Transverse colon (tissue), 4 donors: Measurements from ENCODE around the gene TMUB1. TPM values are rescaled to one million over a fixed set of nuclear protein-coding genes. Genes with fewer than 3 reads are reported as not detected.

Experiments
- DNase-seq: peaks from one replicate; pipeline ENCODE4 v3.0.0-alpha.2; 2019
- H3K27ac ChIP-seq, 4 donors: fragments of 200-600 bp; sonication (generic); 2 replicates each; pipeline ENCODE4 v1.5.1; 2016 to 2018; ENCODE audit warnings: inconsistent platforms in 4 of 4
- H3K27me3 ChIP-seq: fragments of 200-600 bp; sonication (generic); 2 replicates; pipeline ENCODE4 v1.5.1; 2017; ENCODE audit warnings: inconsistent platforms
- H3K36me3 ChIP-seq, 4 donors: fragments of 200-600 bp; sonication (generic); 2 replicates each; pipeline ENCODE4 v1.5.1; 2017 to 2019; ENCODE audit warnings: inconsistent platforms in 4 of 4
- H3K4me1 ChIP-seq, 4 donors: fragments of 200-600 bp; sonication (generic); 2 replicates each; pipeline ENCODE4 v1.5.1; 2017 to 2020; ENCODE audit warnings: inconsistent platforms in 4 of 4
- H3K4me3 ChIP-seq, 4 donors: fragments of 200-600 bp; sonication (generic); 1 replicate in 1 of 4; 2 replicates in 3 of 4; pipeline versions ENCODE4 v1.5.1 to v1.6.1; 2017 to 2019; ENCODE audit warnings: inconsistent platforms in 4 of 4
- H3K9me3 ChIP-seq, 2 donors: fragments of 200-600 bp; sonication (generic); 2 replicates each; pipeline ENCODE4 v1.5.1; 2017 to 2019; ENCODE audit warnings: inconsistent platforms in 2 of 2
- EP300 ChIP-seq: sonication (generic); formaldehyde crosslinking; IDR thresholded peaks from one replicate; pipeline ENCODE4 v1.6.1; 2017; ENCODE audit warnings: antibody characterized with exemption, low read depth
- POLR2A ChIP-seq: fragments of 450-650 bp; IDR thresholded peaks from one replicate; pipeline ENCODE4 v1.6.1; 2016; ENCODE audit warnings: antibody characterized with exemption, mild to moderate bottlenecking, moderate library complexity
- POLR2AphosphoS5 ChIP-seq, 3 donors: sonication (generic); formaldehyde crosslinking; IDR thresholded peaks; one replicate each; pipeline ENCODE4 v1.6.1; 2016; ENCODE audit warnings: antibody characterized with exemption in 3 of 3
- WGBS, 2 donors: methylation state at CpG; one replicate each; pipeline ENCODE4 v1.1.5; 2018; ENCODE audit warnings: low coverage in 1 of 2; 5-methylcytosine and 5-hydroxymethylcytosine counted together
- in situ Hi-C, 4 donors: fragments of 200-750 bp; cut with MboI; loops; one replicate each; pipeline versions ENCODE4 v1.15.0 to v1.15.1; 2017; ENCODE audit warnings: low sequenced_read_pairs in 3 of 4, low pct_ligation_motif_present in 1 of 4, low pct_unique_long_range_greater_than_20kb in 1 of 4
- intact Hi-C: fragments of 100-400 bp; cut with DNase I; formaldehyde crosslinking; loops from one replicate; pipeline ENCODE4 v1.15.1; 2023; ENCODE audit warnings: low total_unique reads
- total RNA-seq, 4 donors: library from RNA; depleted of rRNA; stranded (reverse); fragments of >200 nt; gene quantifications; one replicate each; pipeline ENCODE4 v1.1.0, GENCODE V29; 2016
- TF ChIP-seq, protein P1 (sequence below), 5 experiments: fragments of 200-600 bp in 3 of 5; fragments of 450-650 bp in 2 of 5; sonication (generic) in 3 of 5; IDR thresholded peaks; 1 replicate in 2 of 5; 2 replicates in 3 of 5; pipeline ENCODE4 v1.5.1; 2016 to 2017; ENCODE audit warnings: antibody characterized with exemption in 5 of 5, inconsistent platforms in 3 of 5, mild to moderate bottlenecking in 2 of 5, moderate library complexity in 1 of 5

TMUB1 gene
- total RNA-seq, 4 donors from 2014 or later: 67.5 to 105 (median 85.9) TPM

DNA sequence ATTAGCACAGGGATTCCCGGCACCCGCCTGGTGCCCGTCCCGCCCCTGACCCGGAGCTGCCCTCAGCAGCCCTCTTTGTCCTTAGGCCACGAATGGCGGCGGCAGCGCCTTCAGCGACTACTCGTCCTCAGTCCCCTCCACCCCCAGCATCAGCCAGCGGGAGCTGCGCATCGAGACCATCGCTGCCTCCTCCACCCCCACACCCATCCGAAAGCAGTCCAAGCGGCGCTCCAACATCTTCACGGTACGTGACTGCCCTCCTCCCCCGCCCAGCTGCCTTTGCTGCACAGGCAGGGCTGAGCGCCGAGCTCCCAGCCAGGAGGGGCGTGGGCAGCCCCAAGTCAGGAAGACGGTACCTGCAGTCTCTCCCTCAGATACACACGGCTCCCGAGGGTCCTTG is 36.6 kb upstream of the TMUB1 start:
- no peak overlapping the region for H3K4me3 ChIP-seq
- WGBS, 2 donors: 91% methylated on average over 27 of the region's 27 CpGs; no CpG with 5 or more reads in 1 of the 2 donors
- no peaks in the 10 kb centered on the region for H3K27me3 ChIP-seq
- DNase-seq: no peak
- no peaks in the 10 kb centered on the region for H3K9me3 ChIP-seq
- intact Hi-C loops: loop anchor here (5.0 to 10.0 kb wide), 2 partner anchors 47 to 185 kb away; partner anchors contain the start of gene GBX1
- peaks cover 0 to 15% (median 4%) of the 10 kb centered on the region in 4 donors for H3K36me3 ChIP-seq
- H3K4me1 ChIP-seq: peaks cover 7 to 13% (median 11%) of the 10 kb centered on the region in 4 donors
- TF ChIP-seq EP300: no peak
- no peak for TF ChIP-seq POLR2AphosphoS5 (IDR thresholded peaks at IDR 0.05)
- no peak for TF ChIP-seq POLR2A
- TF ChIP-seq, protein P1, sequence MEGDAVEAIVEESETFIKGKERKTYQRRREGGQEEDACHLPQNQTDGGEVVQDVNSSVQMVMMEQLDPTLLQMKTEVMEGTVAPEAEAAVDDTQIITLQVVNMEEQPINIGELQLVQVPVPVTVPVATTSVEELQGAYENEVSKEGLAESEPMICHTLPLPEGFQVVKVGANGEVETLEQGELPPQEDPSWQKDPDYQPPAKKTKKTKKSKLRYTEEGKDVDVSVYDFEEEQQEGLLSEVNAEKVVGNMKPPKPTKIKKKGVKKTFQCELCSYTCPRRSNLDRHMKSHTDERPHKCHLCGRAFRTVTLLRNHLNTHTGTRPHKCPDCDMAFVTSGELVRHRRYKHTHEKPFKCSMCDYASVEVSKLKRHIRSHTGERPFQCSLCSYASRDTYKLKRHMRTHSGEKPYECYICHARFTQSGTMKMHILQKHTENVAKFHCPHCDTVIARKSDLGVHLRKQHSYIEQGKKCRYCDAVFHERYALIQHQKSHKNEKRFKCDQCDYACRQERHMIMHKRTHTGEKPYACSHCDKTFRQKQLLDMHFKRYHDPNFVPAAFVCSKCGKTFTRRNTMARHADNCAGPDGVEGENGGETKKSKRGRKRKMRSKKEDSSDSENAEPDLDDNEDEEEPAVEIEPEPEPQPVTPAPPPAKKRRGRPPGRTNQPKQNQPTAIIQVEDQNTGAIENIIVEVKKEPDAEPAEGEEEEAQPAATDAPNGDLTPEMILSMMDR (IDR thresholded peaks at IDR 0.05): no peak
- no peak overlapping the region for H3K27ac ChIP-seq
- in situ Hi-C loops: loop anchor here in 1 of 4 donors (10.0 kb wide), 1 partner anchor 55 kb away; no protein-coding TSS in a partner anchor

DNA sequence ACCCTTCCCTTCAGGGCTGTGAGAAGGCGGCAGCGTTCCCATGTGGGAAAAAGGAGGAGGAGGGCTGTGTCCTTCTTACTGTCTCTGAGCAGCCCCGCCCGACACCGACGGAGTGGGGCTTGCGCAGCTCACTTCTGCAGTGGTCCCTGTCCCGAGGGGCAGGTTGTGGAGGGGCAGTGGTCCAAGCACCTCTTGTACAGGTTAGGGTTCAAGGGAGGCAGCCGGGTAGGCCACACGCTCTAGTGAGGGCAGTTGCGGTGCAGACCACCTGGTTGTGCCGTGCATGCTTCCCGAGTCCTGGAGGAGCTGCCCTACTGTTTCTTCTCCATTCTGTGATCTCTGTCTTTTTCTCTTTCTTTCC is 35.7 kb upstream of the TMUB1 start:
- in situ Hi-C loops (no loop called here), intact Hi-C loops (no loop called here)
- peaks cover 11 to 16% (median 14%) of the 10 kb centered on the region in 4 donors for H3K4me1 ChIP-seq
- no peaks in the 10 kb centered on the region for H3K9me3 ChIP-seq
- TF ChIP-seq POLR2A (no peak), EP300 (no peak), POLR2AphosphoS5 (IDR thresholded peaks at IDR 0.05) (no peak)
- TF ChIP-seq, protein P1 (IDR thresholded peaks at IDR 0.05): no peak
- H3K27ac ChIP-seq: no peak overlapping the region
- no peaks in the 10 kb centered on the region for H3K27me3 ChIP-seq
- DNase-seq: no peak
- WGBS, 2 donors: 92% methylated on average over 13 of the region's 13 CpGs; no CpG with 5 or more reads in 1 of the 2 donors
- H3K4me3 ChIP-seq: no peak overlapping the region
- peaks cover 0 to 15% (median 4%) of the 10 kb centered on the region in 4 donors for H3K36me3 ChIP-seq

DNA sequence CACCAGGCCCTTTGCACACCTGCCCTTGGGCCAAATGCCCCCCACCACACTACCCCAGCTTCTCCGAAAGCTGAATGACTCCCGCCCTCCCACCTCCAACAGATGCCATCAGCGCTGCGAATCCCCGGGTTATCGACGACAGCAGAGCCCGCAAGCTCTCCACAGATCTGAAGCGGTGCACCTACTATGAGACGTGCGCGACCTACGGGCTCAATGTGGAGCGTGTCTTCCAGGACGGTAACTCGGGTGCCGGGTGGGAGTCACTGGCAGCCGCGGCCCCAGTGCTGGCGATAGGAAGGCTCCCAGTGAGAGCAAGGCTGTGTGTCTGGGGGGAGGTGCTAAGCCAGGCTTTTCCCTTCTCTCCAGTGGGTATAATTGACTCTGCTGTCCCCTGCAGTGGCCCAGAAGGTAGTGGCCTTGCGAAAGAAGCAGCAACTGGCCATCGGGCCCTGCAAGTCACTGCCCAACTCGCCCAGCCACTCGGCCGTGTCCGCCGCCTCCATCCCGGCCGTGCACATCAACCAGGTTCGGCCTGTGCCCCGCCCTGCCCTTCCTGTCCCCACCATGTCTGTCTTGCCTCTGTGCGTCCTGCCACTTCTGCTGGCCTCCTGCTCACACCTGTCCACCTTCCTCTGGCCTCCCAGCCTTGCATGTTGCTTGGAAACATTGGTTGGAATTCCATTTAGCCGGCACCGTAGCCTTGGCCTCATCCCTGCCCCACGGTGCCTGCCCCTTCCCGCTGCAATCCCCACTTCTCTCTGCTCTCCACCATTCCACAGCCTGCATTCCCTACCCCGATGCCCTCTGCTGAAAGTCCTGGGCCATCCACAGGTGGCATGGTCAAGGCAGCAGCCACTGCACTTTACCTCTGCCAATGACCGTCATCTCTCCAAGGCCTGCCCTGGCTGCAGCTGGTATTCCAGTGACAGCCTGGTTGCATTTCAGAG is 35.1 kb upstream of the TMUB1 start:
- no peak overlapping the region for H3K4me3 ChIP-seq
- peaks cover 15 to 22% (median 21%) of the 10 kb centered on the region in 4 donors for H3K4me1 ChIP-seq
- H3K9me3 ChIP-seq: no peaks in the 10 kb centered on the region
- no peak for TF ChIP-seq POLR2AphosphoS5 (IDR thresholded peaks at IDR 0.05)
- TF ChIP-seq, protein P1 (IDR thresholded peaks at IDR 0.05): no peak
- TF ChIP-seq POLR2A: no peak
- TF ChIP-seq EP300: no peak
- WGBS, 2 donors: 89 to 96% methylated on average over 5 to 38 of the region's 38 CpGs
- H3K27me3 ChIP-seq: no peaks in the 10 kb centered on the region
- no peak for DNase-seq
- no peak overlapping the region for H3K27ac ChIP-seq
- H3K36me3 ChIP-seq: peaks cover 0 to 15% (median 4%) of the 10 kb centered on the region in 4 donors
- intact Hi-C loops (no loop called here), in situ Hi-C loops (no loop called here)

DNA sequence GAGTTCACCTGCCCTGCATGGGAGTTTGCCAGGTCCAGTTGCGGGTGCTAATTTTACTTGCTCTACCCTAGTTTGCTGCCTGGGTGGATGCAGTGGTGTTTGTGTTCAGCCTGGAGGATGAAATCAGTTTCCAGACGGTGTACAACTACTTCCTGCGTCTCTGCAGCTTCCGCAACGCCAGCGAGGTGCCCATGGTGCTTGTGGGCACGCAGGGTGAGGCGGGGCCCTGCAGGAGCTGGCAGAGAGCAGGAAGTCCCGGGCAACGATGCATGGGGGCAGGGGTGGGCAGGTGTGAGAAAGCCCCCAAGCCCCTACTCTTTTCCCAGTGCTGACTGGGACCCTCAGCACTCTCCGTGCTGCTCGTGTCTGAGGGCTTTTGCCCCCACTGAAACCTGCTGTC is 34.3 kb upstream of the TMUB1 start:
- peaks cover 15 to 26% (median 22%) of the 10 kb centered on the region in 4 donors for H3K4me1 ChIP-seq
- TF ChIP-seq, protein P1 (IDR thresholded peaks at IDR 0.05): no peak
- no peak for TF ChIP-seq POLR2AphosphoS5 (IDR thresholded peaks at IDR 0.05)
- no peak for TF ChIP-seq POLR2A
- TF ChIP-seq EP300: no peak
- in situ Hi-C loops (no loop called here), intact Hi-C loops (no loop called here)
- no peaks in the 10 kb centered on the region for H3K9me3 ChIP-seq
- H3K4me3 ChIP-seq: no peak overlapping the region
- H3K36me3 ChIP-seq: peaks cover 0 to 15% (median 4%) of the 10 kb centered on the region in 4 donors
- WGBS, 2 donors: 85% methylated on average over 11 of the region's 12 CpGs; no CpG with 5 or more reads in 1 of the 2 donors
- H3K27me3 ChIP-seq: no peaks in the 10 kb centered on the region
- H3K27ac ChIP-seq: no peak overlapping the region
- DNase-seq: no peak
